Activated T-helper 2 cell treated with anti-CD3 and anti-CD28 coated beads, Interferon-gamma antibody, Interleukin-2, Interleukin-4, amounts not matched to agents 10 μg/mL and 5 μg/mL and 100 μg/mL, durations not matched to agents 14 hours and 24 hours and 36 hours (primary cell): ENCODE results near the gene MICAL2. TPM values are rescaled to one million over a fixed set of nuclear protein-coding genes. Genes with fewer than 3 reads are reported as not detected.
"Not testable (repeated sequence)": the region's sequence is repeated elsewhere in the genome, so short reads cannot be mapped to it uniquely, and the experiment has no call there.

Experiments used
- DNase-seq: peaks from one replicate; pipeline ENCODE4 v3.0.0; 2021; ENCODE audit warnings: low spot score
- H3K27ac Mint-ChIP-seq: one replicate; pipeline ENCODE4 v1.8.0; 2021; ENCODE audit warnings: mixed read lengths
- H3K27me3 Mint-ChIP-seq: one replicate; pipeline ENCODE4 v1.8.0; 2021; ENCODE audit warnings: low read depth, mixed read lengths
- H3K36me3 Mint-ChIP-seq: one replicate; pipeline ENCODE4 v1.8.0; 2021; ENCODE audit warnings: low read depth, mixed read lengths
- H3K4me1 Mint-ChIP-seq: one replicate; pipeline ENCODE4 v1.8.0; 2021; ENCODE audit warnings: low read depth, mixed read lengths
- H3K4me3 Mint-ChIP-seq: one replicate; pipeline ENCODE4 v1.8.0; 2021; ENCODE audit warnings: low read depth, mild to moderate bottlenecking, moderate library complexity, mixed read lengths
- H3K9me3 Mint-ChIP-seq: one replicate; pipeline ENCODE4 v1.8.0; 2021; ENCODE audit warnings: mixed read lengths
- intact Hi-C: fragments of 100-400 bp; cut with micrococcal nuclease; formaldehyde crosslinking; loops from one replicate; pipeline ENCODE4 v1.15.1; 2023
- total RNA-seq: library from RNA; stranded (reverse); gene quantifications from 2 replicates; pipeline ENCODE4 v1.2.3, GENCODE V29; 2022

The MICAL2 gene
- total RNA-seq, 1 donor from 2014 or later, result 736 TPM

- H3K9me3 Mint-ChIP-seq, result no peaks in the 10 kb centered on the region
- no peak overlapping the region for H3K4me3 Mint-ChIP-seq
- peaks cover 80% of the 10 kb centered on the region for H3K4me1 Mint-ChIP-seq
- H3K27ac Mint-ChIP-seq, result peak overlapping the region; percentile 82
- intact Hi-C loops, result loop anchor here (1.0 kb wide), 1 partner anchor 8 kb away; no protein-coding TSS in a partner anchor
- DNase-seq, result no peak
- H3K36me3 Mint-ChIP-seq, result peaks cover 82% of the 10 kb centered on the region
- H3K27me3 Mint-ChIP-seq, result no peaks in the 10 kb centered on the region
Measured at GRCh38 chr11:12142176-12142575, 31.8 kb downstream of the MICAL2 start.

GRCh38 chr11:12142909-12143308, 32.5 kb downstream of the MICAL2 start:
- H3K27ac Mint-ChIP-seq, result peak overlapping the region; percentile 82
- intact Hi-C loops, result loop anchor here (1.0 kb wide), 1 partner anchor 7 kb away; no protein-coding TSS in a partner anchor
- H3K4me3 Mint-ChIP-seq, result peak overlapping the region; percentile 3
- H3K36me3 Mint-ChIP-seq, result peaks cover 86% of the 10 kb centered on the region
- H3K4me1 Mint-ChIP-seq, result peaks cover 79% of the 10 kb centered on the region
- no peaks in the 10 kb centered on the region for H3K9me3 Mint-ChIP-seq
- no peaks in the 10 kb centered on the region for H3K27me3 Mint-ChIP-seq
- DNase-seq, result no peak

GRCh38 chr11:12143461-12144258, 33.3 kb downstream of the MICAL2 start:
- Mint-ChIP-seq H3K4me3 (peak overlapping the region; percentile 14), H3K4me1 (peaks cover 81% of the 10 kb centered on the region), H3K36me3 (peaks cover 86% of the 10 kb centered on the region), H3K27me3 (no peaks in the 10 kb centered on the region), H3K9me3 (no peaks in the 10 kb centered on the region), H3K27ac (peak overlapping the region; percentile 82)
- intact Hi-C loops, result loop anchor here (2.0 kb wide), 1 partner anchor 15 kb away; no protein-coding TSS in a partner anchor
- no peak for DNase-seq

GRCh38 chr11:12144330-12145174, 34.2 kb downstream of the MICAL2 start:
- Mint-ChIP-seq H3K9me3 (no peaks in the 10 kb centered on the region), H3K27me3 (no peaks in the 10 kb centered on the region), H3K36me3 (peaks cover 87% of the 10 kb centered on the region), H3K4me1 (peaks cover 87% of the 10 kb centered on the region), H3K4me3 (peak overlapping the region; percentile 14), H3K27ac (peak overlapping the region; percentile 82)
- DNase-seq, result no peak
- intact Hi-C loops, result loop anchor here (2.0 kb wide), 1 partner anchor 16 kb away; no protein-coding TSS in a partner anchor

- H3K36me3 Mint-ChIP-seq, result peaks cover 73% of the 10 kb centered on the region
- H3K4me3 Mint-ChIP-seq, DNase-seq, intact Hi-C loops, H3K27me3 Mint-ChIP-seq, H3K9me3 Mint-ChIP-seq: not testable (repeated sequence)
- H3K27ac Mint-ChIP-seq, result peak overlapping the region; percentile 50
- peaks cover 88% of the 10 kb centered on the region for H3K4me1 Mint-ChIP-seq
Measured at GRCh38 chr11:12146678-12147077, 36.3 kb downstream of the MICAL2 start.

- H3K4me1 Mint-ChIP-seq, result peaks cover 82% of the 10 kb centered on the region
- H3K9me3 Mint-ChIP-seq, result no peaks in the 10 kb centered on the region
- H3K27ac Mint-ChIP-seq, result peak overlapping the region; percentile 96
- H3K4me3 Mint-ChIP-seq, result no peak overlapping the region
- H3K27me3 Mint-ChIP-seq, result no peaks in the 10 kb centered on the region
- intact Hi-C loops, result no loop called here
- H3K36me3 Mint-ChIP-seq, result peaks cover 70% of the 10 kb centered on the region
- no peak for DNase-seq
Measured at GRCh38 chr11:12147827-12148226, 37.4 kb downstream of the MICAL2 start.

GRCh38 chr11:12148466-12148865, 38.1 kb downstream of the MICAL2 start:
- intact Hi-C loops, result no loop called here
- Mint-ChIP-seq H3K27me3 (no peaks in the 10 kb centered on the region), H3K9me3 (no peaks in the 10 kb centered on the region), H3K4me1 (peaks cover 76% of the 10 kb centered on the region), H3K27ac (peak overlapping the region; percentile 96), H3K4me3 (peak overlapping the region; percentile 30), H3K36me3 (peaks cover 70% of the 10 kb centered on the region)
- no peak for DNase-seq

GRCh38 chr11:12148882-12149281, 38.5 kb downstream of the MICAL2 start:
- intact Hi-C loops, result loop anchor here (1.0 kb wide), 1 partner anchor 8 kb away; no protein-coding TSS in a partner anchor
- peak overlapping the region; percentile 6 for H3K4me3 Mint-ChIP-seq

GRCh38 chr11:12149672-12150225, 39.4 kb downstream of the MICAL2 start:
- H3K4me3 Mint-ChIP-seq, result peak overlapping the region; percentile 43
- H3K27ac Mint-ChIP-seq, result peak overlapping the region; percentile 96
- peaks cover 77% of the 10 kb centered on the region for H3K36me3 Mint-ChIP-seq
- peak; percentile 31 for DNase-seq
- intact Hi-C loops, result loop anchor here (1.0 to 10.0 kb wide), 9 partner anchors 7 to 305 kb away; partner anchors contain the start of genes MICAL2 and USP47
- H3K9me3 Mint-ChIP-seq, result no peaks in the 10 kb centered on the region
- peaks cover 74% of the 10 kb centered on the region for H3K4me1 Mint-ChIP-seq
- no peaks in the 10 kb centered on the region for H3K27me3 Mint-ChIP-seq

More at GRCh38 chr11:12148882-12149281, 38.5 kb downstream of the MICAL2 start:
- Mint-ChIP-seq H3K4me1 (peaks cover 75% of the 10 kb centered on the region), H3K27me3 (no peaks in the 10 kb centered on the region), H3K9me3 (no peaks in the 10 kb centered on the region), H3K27ac (peak overlapping the region; percentile 96), H3K36me3 (peaks cover 71% of the 10 kb centered on the region)
- DNase-seq, result no peak

- H3K4me3 Mint-ChIP-seq, result no peak overlapping the region
- no peaks in the 10 kb centered on the region for H3K27me3 Mint-ChIP-seq
- peaks cover 80% of the 10 kb centered on the region for H3K36me3 Mint-ChIP-seq
- intact Hi-C loops, result loop anchor here (1.0 to 10.0 kb wide), 9 partner anchors 9 to 306 kb away; partner anchors contain the start of genes MICAL2 and USP47
- H3K4me1 Mint-ChIP-seq, result peaks cover 77% of the 10 kb centered on the region
- H3K9me3 Mint-ChIP-seq, result no peaks in the 10 kb centered on the region
- no peak for DNase-seq
- H3K27ac Mint-ChIP-seq, result peak overlapping the region; percentile 96
Measured at GRCh38 chr11:12150831-12151382, 40.5 kb downstream of the MICAL2 start.

GRCh38 chr11:12152321-12152720, 41.9 kb downstream of the MICAL2 start:
- Mint-ChIP-seq H3K4me3 (peak overlapping the region; percentile 23), H3K4me1 (peaks cover 84% of the 10 kb centered on the region), H3K9me3 (no peaks in the 10 kb centered on the region), H3K27ac (peak overlapping the region; percentile 80), H3K36me3 (peaks cover 81% of the 10 kb centered on the region), H3K27me3 (no peaks in the 10 kb centered on the region)
- DNase-seq, result no peak
- intact Hi-C loops, result loop anchor here (10.0 kb wide), 1 partner anchor 308 kb away; the partner anchor contains the start of gene USP47
